ENCODE data around the gene ZCCHC24.

DNA sequence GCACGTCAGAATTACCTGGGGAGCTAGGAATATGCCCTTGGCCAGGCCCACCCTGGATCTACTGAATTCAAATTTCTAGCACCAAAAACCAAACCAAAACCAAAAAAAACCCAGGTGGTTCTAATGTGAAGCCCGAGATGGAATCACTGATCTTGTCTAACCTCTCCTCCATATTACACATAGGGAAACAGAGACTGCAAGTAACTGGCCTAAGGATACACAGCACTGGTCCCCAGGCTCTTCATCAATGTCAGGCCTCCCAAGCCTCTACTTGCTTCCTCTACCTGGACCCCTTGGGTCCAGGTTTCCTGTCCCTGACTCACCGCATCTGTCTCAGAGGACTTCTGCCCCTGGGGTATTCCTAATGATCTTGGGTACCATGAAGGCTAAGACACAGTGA, 30.7 kb downstream of the ZCCHC24 start:
- TF ChIP-seq, protein P1, sequence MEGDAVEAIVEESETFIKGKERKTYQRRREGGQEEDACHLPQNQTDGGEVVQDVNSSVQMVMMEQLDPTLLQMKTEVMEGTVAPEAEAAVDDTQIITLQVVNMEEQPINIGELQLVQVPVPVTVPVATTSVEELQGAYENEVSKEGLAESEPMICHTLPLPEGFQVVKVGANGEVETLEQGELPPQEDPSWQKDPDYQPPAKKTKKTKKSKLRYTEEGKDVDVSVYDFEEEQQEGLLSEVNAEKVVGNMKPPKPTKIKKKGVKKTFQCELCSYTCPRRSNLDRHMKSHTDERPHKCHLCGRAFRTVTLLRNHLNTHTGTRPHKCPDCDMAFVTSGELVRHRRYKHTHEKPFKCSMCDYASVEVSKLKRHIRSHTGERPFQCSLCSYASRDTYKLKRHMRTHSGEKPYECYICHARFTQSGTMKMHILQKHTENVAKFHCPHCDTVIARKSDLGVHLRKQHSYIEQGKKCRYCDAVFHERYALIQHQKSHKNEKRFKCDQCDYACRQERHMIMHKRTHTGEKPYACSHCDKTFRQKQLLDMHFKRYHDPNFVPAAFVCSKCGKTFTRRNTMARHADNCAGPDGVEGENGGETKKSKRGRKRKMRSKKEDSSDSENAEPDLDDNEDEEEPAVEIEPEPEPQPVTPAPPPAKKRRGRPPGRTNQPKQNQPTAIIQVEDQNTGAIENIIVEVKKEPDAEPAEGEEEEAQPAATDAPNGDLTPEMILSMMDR (conservative IDR thresholded peaks at IDR 0.05): no peak
- no peak for TF ChIP-seq ZFX (IDR thresholded peaks at IDR 0.05)
